Occipital lobe (tissue), 2 donors: ENCODE measurements around the gene PGBD5. TPM values are rescaled to one million over a fixed set of nuclear protein-coding genes. Genes with fewer than 3 reads are reported as not detected.
A peak's percentile ranks its signal among the peaks of the same experiment; 100 is the strongest.

ENCODE experiments used
- DNase-seq: peaks from one replicate; lab custom pipeline; 2025; lab: John Stamatoyannopoulos, UW
- total RNA-seq: library from RNA; depleted of rRNA; stranded (reverse); fragments of >200 nt; gene quantifications from one replicate; pipeline ENCODE4 v1.2.3, GENCODE V29; 2014

PGBD5 gene
- total RNA-seq, 1 donor from 2014 or later: 25.6 TPM

GRCh38 chr1:230351514-230351913, 74.6 kb downstream of the PGBD5 start:
- no peak for DNase-seq

GRCh38 chr1:230350208-230350921, 75.8 kb downstream of the PGBD5 start:
- DNase-seq: peak; percentile 22

GRCh38 chr1:230349020-230349393, 77.1 kb downstream of the PGBD5 start:
- no peak for DNase-seq

- no peak for DNase-seq
These were observed 77.6 kb downstream of the PGBD5 start for GRCh38 chr1:230348386-230349019.

- no peak for DNase-seq
These were observed 78.2 kb downstream of the PGBD5 start for GRCh38 chr1:230347896-230348295.

GRCh38 chr1:230345139-230345885, 80.8 kb downstream of the PGBD5 start:
- DNase-seq: no peak

GRCh38 chr1:230342699-230343098, 83.4 kb downstream of the PGBD5 start:
- DNase-seq: no peak

- DNase-seq: no peak
These were observed 84.1 kb downstream of the PGBD5 start for GRCh38 chr1:230342019-230342418.

- DNase-seq: no peak
These were observed 85.0 kb downstream of the PGBD5 start for GRCh38 chr1:230341162-230341546.

- DNase-seq: no peak
These were observed 85.5 kb downstream of the PGBD5 start for GRCh38 chr1:230340526-230341161.

- no peak for DNase-seq
These were observed 87.1 kb downstream of the PGBD5 start for GRCh38 chr1:230339033-230339432.

- DNase-seq: no peak
These were observed 88.9 kb downstream of the PGBD5 start for GRCh38 chr1:230337266-230337665.

GRCh38 chr1:230335861-230336522, 90.1 kb downstream of the PGBD5 start:
- DNase-seq: no peak

GRCh38 chr1:230334447-230334837, 91.7 kb downstream of the PGBD5 start:
- DNase-seq: no peak

- DNase-seq: peak; percentile 28
These were observed 92.3 kb downstream of the PGBD5 start for GRCh38 chr1:230333590-230334446.

- no peak for DNase-seq
These were observed 93.5 kb downstream of the PGBD5 start for GRCh38 chr1:230332575-230333066.

GRCh38 chr1:230332061-230332460, 94.1 kb downstream of the PGBD5 start:
- DNase-seq: no peak

- DNase-seq: no peak
These were observed 96.0 kb downstream of the PGBD5 start for GRCh38 chr1:230330157-230330556.

- no peak for DNase-seq
These were observed 97.7 kb downstream of the PGBD5 start for GRCh38 chr1:230328342-230329015.

GRCh38 chr1:230327892-230328284, 98.2 kb downstream of the PGBD5 start:
- DNase-seq: no peak
